ENCODE measurements around the gene SH3RF3. TPM values are rescaled to one million over a fixed set of nuclear protein-coding genes. Genes with fewer than 3 reads are reported as not detected.

Gene SH3RF3
- total RNA-seq, 2 donors from 2014 or later = 1.3 to 5.6 TPM

GRCh38 chr2:109421101-109421500 is 292.1 kb downstream of the SH3RF3 start:
- intact Hi-C loops (cut with DNase I) = no loop called here
- H3K27me3 ChIP-seq = no peaks in the 10 kb centered on the region
- no peaks in the 10 kb centered on the region for H3K36me3 ChIP-seq (replicated peaks in 1 of 2; ENCODE audit: insufficient read depth in 1 of 2, low read depth in 2 of 2)
- TF ChIP-seq CTCF (IDR thresholded peaks at IDR 0.05) (no peak), POLR2A (IDR thresholded peaks at IDR 0.05) (no peak)
- DNase-seq (no peak), ATAC-seq (no peak)
- H3K4me1 ChIP-seq = no peaks in the 10 kb centered on the region
- H3K4me3 ChIP-seq = no peak overlapping the region
- H3K27ac ChIP-seq = no peak overlapping the region
- WGBS, 2 donors = 80 to 82% methylated on average over 1 to 3 of the region's 3 CpGs
- no peaks in the 10 kb centered on the region for H3K9me3 ChIP-seq

- 89% methylated on average over 3 of the region's 3 CpGs for WGBS, 2 donors
- no peak overlapping the region for H3K4me3 ChIP-seq
- H3K9me3 ChIP-seq = no peaks in the 10 kb centered on the region
- intact Hi-C loops (cut with DNase I) = no loop called here
- H3K36me3 ChIP-seq (replicated peaks in 1 of 2; ENCODE audit: insufficient read depth in 1 of 2, low read depth in 2 of 2) = no peaks in the 10 kb centered on the region
- ATAC-seq = no peak
- DNase-seq = no peak
- H3K27ac ChIP-seq = no peak overlapping the region
- no peaks in the 10 kb centered on the region for H3K4me1 ChIP-seq
- TF ChIP-seq CTCF (IDR thresholded peaks at IDR 0.05) (no peak), POLR2A (IDR thresholded peaks at IDR 0.05) (no peak)
- H3K27me3 ChIP-seq = no peaks in the 10 kb centered on the region
Observed at GRCh38 chr2:109421642-109422041, 292.6 kb downstream of the SH3RF3 start.

GRCh38 chr2:109422071-109422757 is 293.2 kb downstream of the SH3RF3 start:
- WGBS, 2 donors = 65 to 77% methylated on average over 6 to 10 of the region's 10 CpGs
- no peak for ATAC-seq
- DNase-seq = no peak

GRCh38 chr2:109422758-109423500 is 293.9 kb downstream of the SH3RF3 start:
- no peak overlapping the region for H3K4me3 ChIP-seq
- H3K36me3 ChIP-seq (replicated peaks in 1 of 2; ENCODE audit: insufficient read depth in 1 of 2, low read depth in 2 of 2) = no peaks in the 10 kb centered on the region
- H3K4me1 ChIP-seq = no peaks in the 10 kb centered on the region
- WGBS, 2 donors = 65 to 75% methylated on average over 12 to 16 of the region's 16 CpGs
- no peak for TF ChIP-seq CTCF (IDR thresholded peaks at IDR 0.05)
- TF ChIP-seq POLR2A (IDR thresholded peaks at IDR 0.05) = no peak
- no peak overlapping the region for H3K27ac ChIP-seq
- no peak for DNase-seq
- no peaks in the 10 kb centered on the region for H3K27me3 ChIP-seq
- intact Hi-C loops (cut with DNase I) = no loop called here
- no peak for ATAC-seq
- H3K9me3 ChIP-seq = no peaks in the 10 kb centered on the region

More at GRCh38 chr2:109422071-109422757, 293.2 kb downstream of the SH3RF3 start:
- TF ChIP-seq POLR2A (IDR thresholded peaks at IDR 0.05) = no peak
- TF ChIP-seq CTCF (IDR thresholded peaks at IDR 0.05) = no peak
- H3K4me3 ChIP-seq = no peak overlapping the region
- no peaks in the 10 kb centered on the region for H3K36me3 ChIP-seq (replicated peaks in 1 of 2; ENCODE audit: insufficient read depth in 1 of 2, low read depth in 2 of 2)
- intact Hi-C loops (cut with DNase I) = no loop called here
- H3K9me3 ChIP-seq = no peaks in the 10 kb centered on the region
- H3K27ac ChIP-seq = no peak overlapping the region
- no peaks in the 10 kb centered on the region for H3K27me3 ChIP-seq
- no peaks in the 10 kb centered on the region for H3K4me1 ChIP-seq
